H1 (cell line): ENCODE data around the gene ZMIZ1.

Experiments used
- BCL11A ChIP-seq, 2 experiments: IDR thresholded peaks; one replicate each; pipeline ENCODE4 v1.6.1; 2011; ENCODE audit warnings: low read depth in 2 of 2, low read length in 2 of 2, mild to moderate bottlenecking in 2 of 2
- CTCF ChIP-seq, 3 experiments: IDR thresholded peaks; 1 replicate in 2 of 3; 2 replicates in 1 of 3; pipeline versions ENCODE4 v1.5.1 to v1.6.1; 2011; ENCODE audit warnings: low read length in 3 of 3, mild to moderate bottlenecking in 3 of 3, inconsistent platforms in 2 of 3, low read depth in 1 of 3, moderate library complexity in 1 of 3; ENCODE audit not compliant: insufficient read depth in 1 of 3; ENCODE audit errors: control extremely low read depth in 1 of 3
- EP300 ChIP-seq, 2 experiments: IDR thresholded peaks; 1 replicate in 1 of 2; 2 replicates in 1 of 2; pipeline ENCODE4 v1.6.1; 2011 to 2012; ENCODE audit warnings: low read depth in 2 of 2, low read length in 2 of 2, mild to moderate bottlenecking in 2 of 2, borderline replicate concordance in 1 of 2, inconsistent platforms in 1 of 2, moderate library complexity in 1 of 2
- JUND ChIP-seq: IDR thresholded peaks from 2 replicates; pipeline ENCODE4 v1.6.1; 2011; ENCODE audit warnings: mild to moderate bottlenecking, improper control_type of control experiment, low read length
- SIRT6 ChIP-seq: IDR thresholded peaks from one replicate; pipeline ENCODE4 v1.7.1; 2012; ENCODE audit warnings: low read length, inconsistent platforms
- SP1 ChIP-seq: IDR thresholded peaks from 2 replicates; pipeline ENCODE4 v1.6.1; 2011; ENCODE audit warnings: low read depth, low read length
- SP4 ChIP-seq: IDR thresholded peaks from 2 replicates; pipeline ENCODE4 v1.6.1; 2012; ENCODE audit warnings: low read length, inconsistent platforms
- TCF12 ChIP-seq: IDR thresholded peaks from 2 replicates; pipeline ENCODE4 v1.6.1; 2011; ENCODE audit warnings: low read depth, mild to moderate bottlenecking, low read length
- USF2 ChIP-seq: IDR thresholded peaks from 2 replicates; pipeline ENCODE4 v1.6.1; 2011; ENCODE audit warnings: low read length, improper control_type of control experiment

- TF ChIP-seq SIRT6 (no peak), EP300 (IDR thresholded peaks at IDR 0.05; ENCODE audit: borderline replicate concordance in 1 of 2, low read depth in 2 of 2, low read length in 2 of 2) (no peak), JUND (no peak), CTCF (IDR thresholded peaks at IDR 0.05; ENCODE audit: control extremely low read depth in 1 of 3, insufficient read depth in 1 of 3, low read depth in 1 of 3, low read length in 3 of 3) (no peak), SP1 (no peak), SP4 (no peak), BCL11A (IDR thresholded peaks at IDR 0.05; ENCODE audit: low read depth in 2 of 2, low read length in 2 of 2) (no peak), USF2 (no peak), TCF12 (no peak)
Observed at GRCh38 chr10:79361726-79362397, 293.1 kb downstream of the ZMIZ1 start.
